Psoas muscle (tissue), 8 donors: ENCODE measurements around the gene FOXJ1. TPM values are rescaled to one million over a fixed set of nuclear protein-coding genes. Genes with fewer than 3 reads are reported as not detected.
A peak's percentile ranks its signal among the peaks of the same experiment; 100 is the strongest.

Experiments
- ATAC-seq, 4 donors: fragments of 200-7000 bp; cut with Tn5 transposase; one replicate each; pipeline ENCODE4 v1.9.1; 2020; ENCODE audit warnings: moderate library complexity in 3 of 4, mild to moderate bottlenecking in 2 of 4
- DNase-seq, 2 donors: peaks; one replicate each; pipeline ENCODE4 v3.0.0-alpha.2; 2020
- H3K27ac ChIP-seq: fragments of 200-600 bp; one replicate; pipeline ENCODE4 v1.8.0; 2022
- H3K27me3 ChIP-seq, 3 donors: fragments of 200-600 bp in 1 of 3; one replicate each; pipeline versions ENCODE4 v1.6.1 to v1.8.0; 2013 to 2022; ENCODE audit warnings: low read length in 2 of 3, mild to moderate bottlenecking in 2 of 3, moderate library complexity in 1 of 3; ENCODE audit not compliant: insufficient read depth in 3 of 3
- H3K36me3 ChIP-seq, 2 donors: fragments of 200-600 bp in 1 of 2; one replicate each; pipeline versions ENCODE4 v1.6.1 to v1.8.0; 2013 to 2022; ENCODE audit warnings: low read depth in 1 of 2, mild to moderate bottlenecking in 1 of 2, moderate library complexity in 1 of 2; ENCODE audit not compliant: insufficient read depth in 1 of 2
- H3K4me1 ChIP-seq: fragments of 200-600 bp; one replicate; pipeline ENCODE4 v1.8.0; 2022
- H3K4me3 ChIP-seq: fragments of 200-600 bp; one replicate; pipeline ENCODE4 v1.8.0; 2022; ENCODE audit warnings: mild to moderate bottlenecking
- H3K9me3 ChIP-seq: fragments of 200-600 bp; one replicate; pipeline ENCODE4 v1.8.0; 2022
- WGBS, 3 donors: extraction: QIAGEN DNeasy Blood & Tissue Kit; methylation state at CpG; one replicate each; pipeline versions ENCODE4 v1.1.6 to v1.1.7; 2013; 5-methylcytosine and 5-hydroxymethylcytosine counted together
- intact Hi-C, 2 donors: fragments of 100-400 bp; cut with DNase I; formaldehyde crosslinking; loops; one replicate each; pipeline versions ENCODE4 v1.11.0 to v1.14.2; 2022
- polyA plus RNA-seq, 3 donors: library from polyadenylated mRNA; stranded (reverse); fragments of 200-250 nt; gene quantifications; one replicate each; pipeline ENCODE4 v1.2.3, GENCODE V29; 2013
- total RNA-seq, 4 donors: library from RNA; stranded (reverse); fragmentation: NEBNext Ultra II Directional in 2 of 4; extraction: Animal tissue kit (Norgen Biotek cat#: 25700) in 2 of 4; gene quantifications; one replicate each; pipeline versions ENCODE4 v1.2.1 to v1.2.4, GENCODE V29; 2021 to 2023
- TF ChIP-seq, protein P1 (sequence below): fragments of 200-600 bp; IDR thresholded peaks from one replicate; pipeline ENCODE4 v1.8.0; 2022; ENCODE audit warnings: antibody characterized with exemption
- donor health status: healthy with polysubstance abuse.
- donor health status: DM: no; HTN: no; CAD: no; lungs with moderate emphysema.
- donor health status: Bipolar disorder and iron deficiency.
- donor health status: healthy.
- donor health status: DM: yes; HTN: yes; CAD: no.
- donor health status: DM: no; HTN: no; CAD: no.
- donor health status: DM: no; HTN: no; CAD: no.
- donor health status: DM: yes; HTN: yes; CAD: no.

Gene FOXJ1
- total and polyA plus RNA-seq, 7 donors: 0.07 to 0.15 (median 0.11) TPM; not detected in 2

DNA sequence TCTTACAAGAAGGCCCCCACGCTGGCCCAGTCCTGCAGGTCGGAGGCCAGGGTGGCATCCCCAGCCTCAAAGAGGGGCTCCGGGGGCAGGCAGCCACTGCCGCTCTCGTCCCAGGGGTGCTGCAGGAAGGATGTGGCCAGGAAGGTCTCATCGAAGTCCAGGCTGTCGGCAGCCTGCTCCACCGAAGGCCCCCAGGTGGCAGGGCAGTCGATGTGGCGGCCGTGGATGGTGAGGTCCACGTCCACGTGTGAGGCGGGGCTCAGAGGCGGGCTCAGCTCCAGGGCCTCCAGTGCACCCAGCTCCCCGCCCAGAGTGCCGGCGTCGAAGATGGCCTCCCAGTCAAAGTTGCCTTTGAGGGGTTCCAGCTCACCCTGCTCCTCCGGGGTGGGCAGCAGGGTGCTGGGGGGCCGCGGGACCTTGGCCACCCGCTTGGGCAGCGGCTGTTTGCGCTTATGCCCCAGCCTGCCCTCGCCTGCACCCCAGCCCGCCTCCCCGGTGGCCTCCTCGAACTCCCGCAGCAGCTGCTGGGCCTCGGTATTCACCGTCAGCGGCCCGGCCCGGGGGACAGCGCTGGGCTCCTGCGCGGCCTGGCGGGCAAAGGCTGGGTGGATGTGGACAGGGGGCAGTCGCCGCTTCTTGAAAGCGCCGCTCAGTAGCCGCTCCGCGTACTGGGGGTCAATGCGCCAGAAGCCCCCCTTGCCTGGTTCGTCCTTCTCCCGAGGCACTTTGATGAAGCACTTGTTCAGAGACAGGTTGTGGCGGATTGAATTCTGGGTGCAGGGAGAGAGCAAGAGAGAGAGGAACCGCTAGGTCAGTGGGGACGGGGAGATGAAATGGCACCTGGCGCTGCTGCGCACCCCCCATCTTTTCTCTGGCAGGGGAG lies 3.5 kb downstream of the FOXJ1 start:
- H3K36me3 ChIP-seq: no peaks in the 10 kb centered on the region
- peaks cover 0 to 67% (median 27%) of the 10 kb centered on the region in 3 donors for H3K27me3 ChIP-seq
- intact Hi-C loops: no loop called here
- DNase-seq (peak in 1 of 2 donors; percentile 55), ATAC-seq (no peak)
- H3K4me1 ChIP-seq: peaks cover 11% of the 10 kb centered on the region
- no peaks in the 10 kb centered on the region for H3K9me3 ChIP-seq
- H3K4me3 ChIP-seq: no peak overlapping the region
- no peak overlapping the region for H3K27ac ChIP-seq
- WGBS, 3 donors: 51 to 56% (median 52%) methylated on average over 37 to 54 of the region's 54 CpGs
- TF ChIP-seq, protein P1, sequence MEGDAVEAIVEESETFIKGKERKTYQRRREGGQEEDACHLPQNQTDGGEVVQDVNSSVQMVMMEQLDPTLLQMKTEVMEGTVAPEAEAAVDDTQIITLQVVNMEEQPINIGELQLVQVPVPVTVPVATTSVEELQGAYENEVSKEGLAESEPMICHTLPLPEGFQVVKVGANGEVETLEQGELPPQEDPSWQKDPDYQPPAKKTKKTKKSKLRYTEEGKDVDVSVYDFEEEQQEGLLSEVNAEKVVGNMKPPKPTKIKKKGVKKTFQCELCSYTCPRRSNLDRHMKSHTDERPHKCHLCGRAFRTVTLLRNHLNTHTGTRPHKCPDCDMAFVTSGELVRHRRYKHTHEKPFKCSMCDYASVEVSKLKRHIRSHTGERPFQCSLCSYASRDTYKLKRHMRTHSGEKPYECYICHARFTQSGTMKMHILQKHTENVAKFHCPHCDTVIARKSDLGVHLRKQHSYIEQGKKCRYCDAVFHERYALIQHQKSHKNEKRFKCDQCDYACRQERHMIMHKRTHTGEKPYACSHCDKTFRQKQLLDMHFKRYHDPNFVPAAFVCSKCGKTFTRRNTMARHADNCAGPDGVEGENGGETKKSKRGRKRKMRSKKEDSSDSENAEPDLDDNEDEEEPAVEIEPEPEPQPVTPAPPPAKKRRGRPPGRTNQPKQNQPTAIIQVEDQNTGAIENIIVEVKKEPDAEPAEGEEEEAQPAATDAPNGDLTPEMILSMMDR: no peak

DNA sequence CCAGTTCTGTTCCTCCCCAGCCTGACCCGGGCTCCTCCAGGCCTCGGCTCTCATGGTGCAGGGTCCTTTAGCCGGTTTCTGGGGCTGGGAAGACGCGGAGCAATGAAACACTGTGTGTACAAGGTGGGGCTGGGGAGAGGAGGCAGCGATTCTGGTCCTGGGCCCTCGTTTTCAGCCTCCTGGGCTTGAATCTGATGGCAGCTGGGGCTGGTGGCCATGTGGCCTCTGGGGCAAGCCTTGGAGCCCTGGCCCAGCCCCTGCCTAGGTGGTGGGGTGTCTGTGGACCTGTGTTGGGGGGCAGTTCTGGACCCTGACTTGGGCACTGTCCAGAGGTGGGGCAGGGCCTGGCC lies 4.1 kb downstream of the FOXJ1 start:
- ATAC-seq (no peak), DNase-seq (no peak)
- Histone ChIP-seq H3K4me3 (no peak overlapping the region), H3K27me3 (peaks cover 0 to 71% (median 27%) of the 10 kb centered on the region in 3 donors), H3K4me1 (peaks cover 11% of the 10 kb centered on the region), H3K9me3 (no peaks in the 10 kb centered on the region), H3K27ac (no peak overlapping the region), H3K36me3 (no peaks in the 10 kb centered on the region)
- WGBS, 3 donors: 68 to 80% (median 73%) methylated on average over 5 to 7 of the region's 7 CpGs
- TF ChIP-seq, protein P1: no peak
- intact Hi-C loops: no loop called here

DNA sequence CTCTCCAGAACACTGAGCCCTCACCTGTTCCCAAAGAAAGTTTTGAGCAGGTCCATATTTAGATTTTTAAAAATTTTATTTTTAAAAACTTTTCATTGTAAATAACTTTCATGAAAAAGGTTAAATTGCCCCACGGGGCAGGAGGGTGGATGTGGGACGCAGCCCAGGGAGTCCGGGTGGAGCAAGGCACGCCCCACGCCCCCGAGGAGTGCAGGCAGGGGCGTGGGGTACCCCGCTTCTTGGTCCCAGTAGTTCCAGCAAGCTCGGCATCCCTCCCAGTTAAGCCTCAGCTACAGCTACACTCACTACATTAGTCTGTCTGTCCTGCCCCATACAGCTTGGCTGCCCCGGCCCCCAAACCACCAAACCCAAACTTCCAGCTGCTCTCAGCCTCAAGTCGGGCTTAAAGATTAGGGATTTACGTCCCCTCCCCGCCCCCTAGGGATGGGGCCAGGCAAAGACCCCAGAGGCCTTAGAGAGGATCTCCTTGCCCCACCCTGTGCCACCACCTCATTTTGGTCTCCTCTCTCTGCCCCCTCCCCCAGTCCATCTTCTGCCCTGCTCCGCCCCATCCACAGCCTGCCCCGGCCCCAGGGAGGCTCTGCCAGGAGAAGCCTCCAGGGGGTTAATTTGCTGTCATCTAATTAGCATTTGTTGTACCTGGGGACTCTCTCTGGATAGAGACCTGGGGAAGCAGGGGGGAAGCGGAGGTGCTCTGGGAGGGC lies 4.6 kb downstream of the FOXJ1 start:
- intact Hi-C loops: no loop called here
- Histone ChIP-seq H3K36me3 (no peaks in the 10 kb centered on the region), H3K27ac (no peak overlapping the region), H3K9me3 (no peaks in the 10 kb centered on the region), H3K27me3 (peaks cover 0 to 77% (median 27%) of the 10 kb centered on the region in 3 donors), H3K4me3 (no peak overlapping the region), H3K4me1 (peaks cover 7% of the 10 kb centered on the region)
- whole genome bisulfite sequencing, 3 donors: 77 to 81% (median 79%) methylated on average over 16 of the region's 16 CpGs
- ATAC-seq (no peak), DNase-seq (no peak)
- TF ChIP-seq, protein P1: no peak

DNA sequence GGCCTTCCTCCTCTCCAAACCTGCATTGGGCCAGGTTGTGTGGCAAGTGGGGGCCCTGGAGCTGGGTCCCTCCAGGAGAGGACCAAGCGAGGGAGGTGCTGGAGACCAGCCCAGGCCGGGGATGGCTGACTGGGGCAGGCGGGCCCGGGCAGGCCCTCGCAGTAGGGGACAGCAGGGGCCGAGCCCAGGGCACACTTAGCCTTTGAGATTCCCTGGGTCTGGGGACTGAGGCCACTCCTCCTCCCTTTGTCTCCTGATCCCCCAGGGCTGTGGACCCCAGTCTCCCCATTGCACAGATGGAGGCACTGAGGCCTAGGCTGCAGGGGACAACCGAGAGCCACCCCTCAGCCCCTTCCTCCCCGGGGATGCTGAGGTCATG lies 5.2 kb downstream of the FOXJ1 start:
- Histone ChIP-seq H3K27ac (no peak overlapping the region), H3K4me1 (peaks cover under 1% of the 10 kb centered on the region), H3K27me3 (peaks cover 0 to 74% (median 29%) of the 10 kb centered on the region in 3 donors), H3K4me3 (no peak overlapping the region), H3K36me3 (no peaks in the 10 kb centered on the region), H3K9me3 (no peaks in the 10 kb centered on the region)
- 68 to 79% (median 73%) methylated on average over 5 to 8 of the region's 8 CpGs for WGBS, 3 donors
- ATAC-seq (no peak), DNase-seq (no peak)
- TF ChIP-seq, protein P1: no peak
- intact Hi-C loops: no loop called here
